Testis (tissue), 3 donors: ENCODE results near the gene FNDC3A. TPM values are rescaled to one million over a fixed set of nuclear protein-coding genes. Genes with fewer than 3 reads are reported as not detected.

ENCODE experiments used
- DNase-seq: peaks from one replicate; pipeline ENCODE4 v3.0.0-alpha.2; 2019
- H3K27ac ChIP-seq, 2 donors: fragments of 200-600 bp; sonication (generic); one replicate each; pipeline ENCODE4 v1.5.1; 2019
- H3K27me3 ChIP-seq: fragments of 200-600 bp; sonication (generic); one replicate; pipeline ENCODE4 v1.5.1; 2019
- H3K36me3 ChIP-seq: fragments of 200-600 bp; sonication (generic); one replicate; pipeline ENCODE4 v1.5.1; 2017; ENCODE audit warnings: low read depth; ENCODE audit errors: missing control alignments
- H3K4me1 ChIP-seq: fragments of 200-600 bp; sonication (generic); one replicate; pipeline ENCODE4 v1.5.1; 2019
- H3K4me3 ChIP-seq, 2 donors: fragments of 200-600 bp; sonication (generic); one replicate each; pipeline ENCODE4 v1.5.1; 2017 to 2019
- H3K9me3 ChIP-seq: fragments of 200-600 bp; sonication (generic); one replicate; pipeline ENCODE4 v1.5.1; 2017
- CTCF ChIP-seq, 3 experiments: fragments of 450-650 bp in 2 of 3; fragments of 200-600 bp in 1 of 3; sonication (generic) in 1 of 3; IDR thresholded peaks; one replicate each; pipeline ENCODE4 v1.5.1; 2016 to 2019; ENCODE audit warnings: antibody characterized with exemption in 3 of 3, mild to moderate bottlenecking in 2 of 3, moderate library complexity in 1 of 3
- POLR2A ChIP-seq: fragments of 450-650 bp; IDR thresholded peaks from one replicate; pipeline ENCODE4 v1.6.1; 2017; ENCODE audit warnings: antibody characterized with exemption, mild to moderate bottlenecking, moderate library complexity
- WGBS, 2 donors: methylation state at CpG; one replicate each; pipeline ENCODE4 v1.1.5; 2018; 5-methylcytosine and 5-hydroxymethylcytosine counted together
- intact Hi-C: fragments of 100-400 bp; cut with DNase I; formaldehyde crosslinking; loops from one replicate; pipeline ENCODE4 v1.15.1; 2023; ENCODE audit warnings: low total_unique reads
- polyA plus RNA-seq: library from polyadenylated mRNA; stranded (reverse); fragments of 350-450 nt; fragmentation: Illumina TruSeq; extraction: RNeasy Lipid Tissue Mini Kit (QIAGEN cat#74804); gene quantifications from one replicate; pipeline ENCODE4 v1.2.3, GENCODE V29; 2014; ENCODE audit warnings: low read depth, low replicate concordance; ENCODE audit not compliant: insufficient read depth
- total RNA-seq, 2 donors: library from RNA; depleted of rRNA; stranded (reverse); fragments of >200 nt; gene quantifications; one replicate each; pipeline ENCODE4 v1.2.3, GENCODE V29; 2016

Gene FNDC3A
- total and polyA plus RNA-seq, 3 donors from 2014 or later, result 52.5 to 77.3 (median 75.0) TPM

GRCh38 chr13:48975101-48975855 is 434 bp upstream of the FNDC3A start:
- H3K4me1 ChIP-seq, result peaks cover 13% of the 10 kb centered on the region
- no peaks in the 10 kb centered on the region for H3K27me3 ChIP-seq
- WGBS, 2 donors, result 0% methylated on average over 22 to 48 of the region's 50 CpGs
- peak; percentile 64 for DNase-seq
- intact Hi-C loops, result no loop called here
- H3K4me3 ChIP-seq, result peak overlapping the region; percentile 89 to 93
- TF ChIP-seq POLR2A (no peak), CTCF (IDR thresholded peaks at IDR 0.05) (no peak)
- peak overlapping the region; percentile 94 to 96 for H3K27ac ChIP-seq
- H3K9me3 ChIP-seq, result no peaks in the 10 kb centered on the region
- no peaks in the 10 kb centered on the region for H3K36me3 ChIP-seq

- no peaks in the 10 kb centered on the region for H3K9me3 ChIP-seq
- peaks cover 13% of the 10 kb centered on the region for H3K4me1 ChIP-seq
- no peak for TF ChIP-seq CTCF (IDR thresholded peaks at IDR 0.05)
- TF ChIP-seq POLR2A, result no peak
- intact Hi-C loops, result no loop called here
- peak overlapping the region; percentile 89 to 93 for H3K4me3 ChIP-seq
- H3K36me3 ChIP-seq, result no peaks in the 10 kb centered on the region
- peak; percentile 75 for DNase-seq
- WGBS, 2 donors, result 0% methylated on average over 24 to 40 of the region's 40 CpGs
- peak overlapping the region; percentile 94 to 96 for H3K27ac ChIP-seq
- H3K27me3 ChIP-seq, result no peaks in the 10 kb centered on the region
These were observed 1.0 kb downstream of the FNDC3A start for GRCh38 chr13:48976576-48977285.

- H3K4me3 ChIP-seq, result peak overlapping the region; percentile 89 to 93
- peaks cover 13% of the 10 kb centered on the region for H3K4me1 ChIP-seq
- DNase-seq, result no peak
- H3K36me3 ChIP-seq, result no peaks in the 10 kb centered on the region
- H3K27me3 ChIP-seq, result no peaks in the 10 kb centered on the region
- 20 to 26% methylated on average over 3 of the region's 3 CpGs for WGBS, 2 donors
- TF ChIP-seq POLR2A, result no peak
- no peak for TF ChIP-seq CTCF (IDR thresholded peaks at IDR 0.05)
- intact Hi-C loops, result no loop called here
- no peaks in the 10 kb centered on the region for H3K9me3 ChIP-seq
- H3K27ac ChIP-seq, result peak overlapping the region in 1 of 2 donors; percentile 96
These were observed 1.5 kb downstream of the FNDC3A start for GRCh38 chr13:48977286-48977625.

- Histone ChIP-seq H3K4me3 (no peak overlapping the region), H3K9me3 (no peaks in the 10 kb centered on the region), H3K4me1 (peaks cover 13% of the 10 kb centered on the region), H3K36me3 (no peaks in the 10 kb centered on the region), H3K27me3 (no peaks in the 10 kb centered on the region), H3K27ac (no peak overlapping the region)
- intact Hi-C loops, result no loop called here
- WGBS, 2 donors, result 48 to 50% methylated on average over 3 of the region's 3 CpGs
- no peak for DNase-seq
- TF ChIP-seq CTCF (IDR thresholded peaks at IDR 0.05) (no peak), POLR2A (no peak)
These were observed 2.3 kb downstream of the FNDC3A start for GRCh38 chr13:48977973-48978372.
